Astrocyte of the spinal cord (primary cell): ENCODE measurements around the gene TFF2.

Experiments
- DNase-seq: peaks from one replicate; pipeline ENCODE4 v3.0.0; 2011; ENCODE audit warnings: low read depth, low spot score
- H3K4me3 ChIP-seq: 2 replicates; pipeline ENCODE4 v1.5.1; 2011; ENCODE audit warnings: low read depth, mild to moderate bottlenecking, low read length, moderate library complexity
- CTCF ChIP-seq: IDR thresholded peaks from 2 replicates; pipeline ENCODE4 v1.5.1; 2012; ENCODE audit warnings: low read depth, mild to moderate bottlenecking, low read length, inconsistent platforms
- in situ Hi-C: cut with HindIII; loops from 2 replicates; pipeline ENCODE4 v1.10.0; 2017; ENCODE audit warnings: low sequenced_read_pairs

The TFF2 gene

GRCh38 chr21:42343963-42344510, 6.8 kb downstream of the TFF2 start:
- DNase-seq: no peak
- in situ Hi-C loops: no loop called here
- TF ChIP-seq CTCF: no peak
- no peak overlapping the region for H3K4me3 ChIP-seq

GRCh38 chr21:42343556-42343955, 7.2 kb downstream of the TFF2 start:
- no peak overlapping the region for H3K4me3 ChIP-seq
- DNase-seq: no peak
- TF ChIP-seq CTCF: no peak
- in situ Hi-C loops: no loop called here

- H3K4me3 ChIP-seq: no peak overlapping the region
- in situ Hi-C loops: no loop called here
- no peak for TF ChIP-seq CTCF
- DNase-seq: no peak
Observed at GRCh38 chr21:42343101-42343500, 7.7 kb downstream of the TFF2 start.

GRCh38 chr21:42341776-42342542, 8.8 kb downstream of the TFF2 start:
- TF ChIP-seq CTCF: no peak
- in situ Hi-C loops: no loop called here

GRCh38 chr21:42340187-42341050, 10.4 kb downstream of the TFF2 start:
- DNase-seq: no peak
- no peak for TF ChIP-seq CTCF
- in situ Hi-C loops: no loop called here
- no peak overlapping the region for H3K4me3 ChIP-seq

More at GRCh38 chr21:42341776-42342542, 8.8 kb downstream of the TFF2 start:
- DNase-seq: no peak
- no peak overlapping the region for H3K4me3 ChIP-seq
